ENCODE results near the gene HPDL.
"Not testable (repeated sequence)": the region's sequence is repeated elsewhere in the genome, so short reads cannot be mapped to it uniquely, and the experiment has no call there.

The HPDL gene

GRCh38 chr1:45348966-45349677 is 22.4 kb downstream of the HPDL start:
- DNase-seq (ENCODE audit: low read depth in 2 of 3, low spot score in 2 of 3): no peak

- DNase-seq (ENCODE audit: low read depth in 2 of 3, low spot score in 2 of 3): no peak
Observed at GRCh38 chr1:45351508-45351907, 24.8 kb downstream of the HPDL start.

- no peak for DNase-seq (ENCODE audit: low read depth in 2 of 3, low spot score in 2 of 3)
Observed at GRCh38 chr1:45353685-45354084, 27.0 kb downstream of the HPDL start.

GRCh38 chr1:45354838-45355237 is 28.1 kb downstream of the HPDL start:
- no peak for DNase-seq (ENCODE audit: low read depth in 2 of 3, low spot score in 2 of 3)

GRCh38 chr1:45355683-45356082 is 29.0 kb downstream of the HPDL start:
- no peak for DNase-seq (ENCODE audit: low read depth in 2 of 3, low spot score in 2 of 3)

GRCh38 chr1:45356186-45356585 is 29.5 kb downstream of the HPDL start:
- no peak for DNase-seq (ENCODE audit: low read depth in 2 of 3, low spot score in 2 of 3)

GRCh38 chr1:45359882-45360513 is 33.3 kb downstream of the HPDL start:
- no peak for DNase-seq (ENCODE audit: low read depth in 2 of 3, low spot score in 2 of 3)

- DNase-seq (ENCODE audit: low read depth in 2 of 3, low spot score in 2 of 3): not testable (repeated sequence)
Observed at GRCh38 chr1:45360981-45361380, 34.3 kb downstream of the HPDL start.

- no peak for DNase-seq (ENCODE audit: low read depth in 2 of 3, low spot score in 2 of 3)
Observed at GRCh38 chr1:45364294-45364693, 37.6 kb downstream of the HPDL start.

GRCh38 chr1:45365051-45365450 is 38.4 kb downstream of the HPDL start:
- no peak for DNase-seq (ENCODE audit: low read depth in 2 of 3, low spot score in 2 of 3)

- no peak for DNase-seq (ENCODE audit: low read depth in 2 of 3, low spot score in 2 of 3)
Observed at GRCh38 chr1:45370575-45370974, 43.9 kb downstream of the HPDL start.

- no peak for DNase-seq (ENCODE audit: low read depth in 2 of 3, low spot score in 2 of 3)
Observed at GRCh38 chr1:45373573-45373972, 46.9 kb downstream of the HPDL start.

- no peak for DNase-seq (ENCODE audit: low read depth in 2 of 3, low spot score in 2 of 3)
Observed at GRCh38 chr1:45375104-45376090, 48.7 kb downstream of the HPDL start.

GRCh38 chr1:45378184-45378583 is 51.5 kb downstream of the HPDL start:
- no peak for DNase-seq (ENCODE audit: low read depth in 2 of 3, low spot score in 2 of 3)

All from activated CD8-positive, alpha-beta memory T cell treated with anti-CD3 and anti-CD28 coated beads for 48 hours (primary cell).